CD4-positive, alpha-beta memory T cell (primary cell): ENCODE data around the gene IL19. TPM values are rescaled to one million over a fixed set of nuclear protein-coding genes. Genes with fewer than 3 reads are reported as not detected.
A peak's percentile ranks its signal among the peaks of the same experiment; 100 is the strongest.

Source experiments
- CTCF ChIA-PET: fragments of 350-600 bp; sonication (Branson Sonifier 250); formaldehyde crosslinking; loops from one replicate; lab custom pipeline; 2021; ENCODE audit warnings: inconsistent platforms; ENCODE audit not compliant: partially characterized antibody; lab: Charles Lee
- POLR2A ChIA-PET: fragments of 350-600 bp; sonication (Branson Sonifier 250); formaldehyde crosslinking; loops from one replicate; lab custom pipeline; 2021; ENCODE audit not compliant: partially characterized antibody; lab: Charles Lee
- DNase-seq, 5 donors: peaks; one replicate each; pipeline versions ENCODE4 v3.0.0 to v3.0.0-alpha.2; 2020 to 2022; ENCODE audit warnings: mixed read lengths in 1 of 5
- H3K27ac ChIP-seq: one replicate; pipeline ENCODE4 v1.7.0; 2013; ENCODE audit warnings: low read depth, low read length
- H3K27me3 ChIP-seq: 2 replicates; pipeline ENCODE4 v1.7.0; 2013; ENCODE audit warnings: mild to moderate bottlenecking, low read length, moderate library complexity; ENCODE audit not compliant: insufficient read depth
- H3K36me3 ChIP-seq: 2 replicates; pipeline ENCODE4 v1.7.0; 2013; ENCODE audit warnings: mild to moderate bottlenecking, low read length, moderate library complexity; ENCODE audit not compliant: insufficient read depth
- H3K4me1 ChIP-seq: 2 replicates; pipeline ENCODE4 v1.7.0; 2013; ENCODE audit warnings: mild to moderate bottlenecking, low read length, moderate library complexity; ENCODE audit not compliant: insufficient read depth
- H3K4me3 ChIP-seq, 2 donors: one replicate each; pipeline ENCODE4 v1.7.0; 2013; ENCODE audit warnings: low read length in 2 of 2, mild to moderate bottlenecking in 1 of 2
- H3K9me3 ChIP-seq, 2 donors: one replicate each; pipeline ENCODE4 v1.7.0; 2013; ENCODE audit warnings: low read length in 2 of 2, control low read depth in 1 of 2; ENCODE audit not compliant: control insufficient read depth in 1 of 2
- H3K27ac Mint-ChIP-seq, 7 donors: one replicate each; pipeline ENCODE4 v1.8.0; 2020 to 2021; ENCODE audit warnings: mixed read lengths in 7 of 7, mild to moderate bottlenecking in 6 of 7, inconsistent platforms in 3 of 7, moderate library complexity in 3 of 7
- H3K27me3 Mint-ChIP-seq, 2 donors: one replicate each; pipeline ENCODE4 v1.8.0; 2020 to 2021; ENCODE audit warnings: mixed read lengths in 2 of 2
- H3K36me3 Mint-ChIP-seq, 2 donors: one replicate each; pipeline ENCODE4 v1.8.0; 2020 to 2021; ENCODE audit warnings: mixed read lengths in 2 of 2, inconsistent platforms in 1 of 2, mild to moderate bottlenecking in 1 of 2
- H3K4me1 Mint-ChIP-seq, 4 donors: one replicate each; pipeline ENCODE4 v1.8.0; 2020 to 2021; ENCODE audit warnings: mixed read lengths in 4 of 4, mild to moderate bottlenecking in 1 of 4
- H3K4me3 Mint-ChIP-seq, 8 donors: one replicate each; pipeline ENCODE4 v1.8.0; 2020 to 2021; ENCODE audit warnings: mixed read lengths in 8 of 8, mild to moderate bottlenecking in 7 of 8, moderate library complexity in 6 of 8, inconsistent platforms in 3 of 8
- H3K9me3 Mint-ChIP-seq, 8 donors: one replicate each; pipeline ENCODE4 v1.8.0; 2020 to 2021; ENCODE audit warnings: mixed read lengths in 8 of 8, mild to moderate bottlenecking in 5 of 8, inconsistent platforms in 3 of 8, moderate library complexity in 1 of 8
- intact Hi-C: fragments of 100-400 bp; cut with micrococcal nuclease; formaldehyde crosslinking; loops from one replicate; pipeline ENCODE4 v1.15.1; 2023
- polyA plus RNA-seq, 2 donors: library from polyadenylated mRNA; unstranded; fragments of 300-500 nt; fragmentation: Illumina TruSeq; gene quantifications; one replicate each; pipeline ENCODE4 v1.2.3, GENCODE V29; 2021
- total RNA-seq, 2 experiments: library from RNA; stranded (reverse); gene quantifications; one replicate each; pipeline ENCODE4 v1.2.3, GENCODE V29; 2021

The IL19 gene
- total and polyA plus RNA-seq, 4 experiments from 2014 or later: not detected

- Histone ChIP-seq H3K36me3 (no peaks in the 10 kb centered on the region), H3K27ac (no peak overlapping the region), H3K9me3 (no peaks in the 10 kb centered on the region), H3K4me3 (no peak overlapping the region), H3K4me1 (no peaks in the 10 kb centered on the region), H3K27me3 (no peaks in the 10 kb centered on the region)
- POLR2A ChIA-PET: interaction anchor here (1.0 to 2.2 kb wide), 4 partner anchors 9 to 29 kb away, joined by 3 to 7 read pairs (median 4); no protein-coding TSS in a partner anchor
- Mint-ChIP-seq H3K27me3 (peaks cover 4 to 10% of the 10 kb centered on the region in 2 donors), H3K27ac (peak overlapping the region in 1 of 7 donors; percentile 13), H3K36me3 (peaks cover 0 to 9% of the 10 kb centered on the region in 2 donors), H3K9me3 (peaks cover 0 to 10% (median 6%) of the 10 kb centered on the region in 8 donors), H3K4me1 (peaks cover 2 to 5% (median 3%) of the 10 kb centered on the region in 4 donors), H3K4me3 (no peak overlapping the region)
- CTCF ChIA-PET: interaction anchor here (0.8 to 3.9 kb wide), 7 partner anchors 11 to 98 kb away, joined by 3 to 15 read pairs (median 10); partner anchors contain the start of gene IL20
- intact Hi-C loops: no loop called here
- no peak for DNase-seq
These were observed 113.3 kb downstream of the IL19 start for GRCh38 chr1:206883876-206884275.

GRCh38 chr1:206885341-206886060 lies 114.9 kb downstream of the IL19 start:
- Mint-ChIP-seq H3K4me3 (no peak overlapping the region), H3K9me3 (no peaks in the 10 kb centered on the region), H3K27me3 (peaks cover 5 to 10% of the 10 kb centered on the region in 2 donors), H3K4me1 (peaks cover 6 to 19% (median 11%) of the 10 kb centered on the region in 4 donors), H3K27ac (no peak overlapping the region), H3K36me3 (no peaks in the 10 kb centered on the region)
- Histone ChIP-seq H3K4me3 (no peak overlapping the region), H3K36me3 (no peaks in the 10 kb centered on the region), H3K27ac (no peak overlapping the region), H3K27me3 (no peaks in the 10 kb centered on the region), H3K4me1 (peaks cover 5% of the 10 kb centered on the region), H3K9me3 (no peaks in the 10 kb centered on the region)
- intact Hi-C loops: no loop called here
- POLR2A ChIA-PET: interaction anchor here (2.2 kb wide), 1 partner anchor 15 kb away, joined by 7 read pairs; no protein-coding TSS in a partner anchor
- no peak for DNase-seq
- CTCF ChIA-PET: interaction anchor here (0.6 to 3.9 kb wide), 5 partner anchors 12 to 48 kb away, joined by 3 to 14 read pairs (median 11); partner anchors contain the start of gene IL20

GRCh38 chr1:206886831-206887230 lies 116.3 kb downstream of the IL19 start:
- ChIA-PET POLR2A (interaction anchor here (1.2 kb wide), 1 partner anchor 20 kb away, joined by 3 read pairs; no protein-coding TSS in a partner anchor), CTCF (interaction anchor here (0.9 to 3.3 kb wide), 4 partner anchors 15 to 172 kb away, joined by 3 to 11 read pairs (median 4); partner anchors contain the start of gene IL20)
- H3K27ac ChIP-seq: no peak overlapping the region
- Mint-ChIP-seq H3K4me3 (no peak overlapping the region), H3K4me1 (peaks cover 13 to 33% (median 20%) of the 10 kb centered on the region in 4 donors), H3K9me3 (no peaks in the 10 kb centered on the region), H3K27ac (peak overlapping the region in 1 of 7 donors; percentile 33), H3K36me3 (no peaks in the 10 kb centered on the region), H3K27me3 (peaks cover 5 to 6% of the 10 kb centered on the region in 2 donors)
- H3K36me3 ChIP-seq: no peaks in the 10 kb centered on the region
- H3K4me1 ChIP-seq: peaks cover 16% of the 10 kb centered on the region
- intact Hi-C loops: no loop called here
- H3K4me3 ChIP-seq: no peak overlapping the region
- H3K9me3 ChIP-seq: no peaks in the 10 kb centered on the region
- no peak for DNase-seq
- no peaks in the 10 kb centered on the region for H3K27me3 ChIP-seq

GRCh38 chr1:206887701-206888100 lies 117.1 kb downstream of the IL19 start:
- Histone ChIP-seq H3K27ac (no peak overlapping the region), H3K27me3 (no peaks in the 10 kb centered on the region), H3K36me3 (no peaks in the 10 kb centered on the region), H3K4me3 (no peak overlapping the region), H3K4me1 (peaks cover 16% of the 10 kb centered on the region), H3K9me3 (no peaks in the 10 kb centered on the region)
- Mint-ChIP-seq H3K4me3 (no peak overlapping the region), H3K27ac (no peak overlapping the region), H3K27me3 (peaks cover 5% of the 10 kb centered on the region in 2 donors), H3K36me3 (no peaks in the 10 kb centered on the region), H3K4me1 (peaks cover 13 to 35% (median 21%) of the 10 kb centered on the region in 4 donors), H3K9me3 (no peaks in the 10 kb centered on the region)
- intact Hi-C loops: no loop called here
- no peak for DNase-seq
- POLR2A ChIA-PET: interaction anchor here (1.0 to 1.2 kb wide), 2 partner anchors 19 to 31 kb away, joined by 3 read pairs; no protein-coding TSS in a partner anchor
- CTCF ChIA-PET: interaction anchor here (0.6 to 3.3 kb wide), 5 partner anchors 23 to 79 kb away, joined by 3 to 11 read pairs (median 4); partner anchors contain the start of gene IL20

- ChIA-PET CTCF (interaction anchor here (1.0 to 2.4 kb wide), 4 partner anchors 9 to 92 kb away, joined by 3 to 8 read pairs (median 4); no protein-coding TSS in a partner anchor), POLR2A (interaction anchor here (0.9 to 1.2 kb wide), 3 partner anchors 19 to 35 kb away, joined by 3 to 4 read pairs (median 3); no protein-coding TSS in a partner anchor)
- intact Hi-C loops: no loop called here
- no peak overlapping the region for H3K4me3 ChIP-seq
- no peaks in the 10 kb centered on the region for H3K27me3 ChIP-seq
- H3K9me3 Mint-ChIP-seq: peaks cover 0 to under 1% (median 0%) of the 10 kb centered on the region in 8 donors
- no peaks in the 10 kb centered on the region for H3K36me3 ChIP-seq
- peak in 3 of 5 donors; percentile 20 to 32 (median 30) for DNase-seq
- peaks cover 0 to 8% of the 10 kb centered on the region in 2 donors for H3K36me3 Mint-ChIP-seq
- H3K9me3 ChIP-seq: no peaks in the 10 kb centered on the region
- H3K4me3 Mint-ChIP-seq: peak overlapping the region in 6 of 8 donors; percentile 22 to 77 (median 69)
- peak overlapping the region in 6 of 7 donors; percentile 11 to 85 (median 52) for H3K27ac Mint-ChIP-seq
- peaks cover 16% of the 10 kb centered on the region for H3K4me1 ChIP-seq
- H3K27me3 Mint-ChIP-seq: peaks cover 5 to 6% of the 10 kb centered on the region in 2 donors
- no peak overlapping the region for H3K27ac ChIP-seq
- H3K4me1 Mint-ChIP-seq: peaks cover 13 to 35% (median 22%) of the 10 kb centered on the region in 4 donors
These were observed 119.8 kb downstream of the IL19 start for GRCh38 chr1:206890125-206891060.

- peaks cover 13 to 35% (median 22%) of the 10 kb centered on the region in 4 donors for H3K4me1 Mint-ChIP-seq
- no peak overlapping the region for H3K27ac ChIP-seq
- POLR2A ChIA-PET: interaction anchor here (0.6 to 1.0 kb wide), 3 partner anchors 14 to 63 kb away, joined by 3 to 4 read pairs (median 3); no protein-coding TSS in a partner anchor
- H3K4me1 ChIP-seq: peaks cover 16% of the 10 kb centered on the region
- H3K27me3 ChIP-seq: no peaks in the 10 kb centered on the region
- intact Hi-C loops: no loop called here
- H3K4me3 ChIP-seq: no peak overlapping the region
- no peak for DNase-seq
- CTCF ChIA-PET: interaction anchor here (1.5 to 2.4 kb wide), 2 partner anchors 20 to 43 kb away, joined by 3 to 8 read pairs; no protein-coding TSS in a partner anchor
- peaks cover 0 to 2% (median 0%) of the 10 kb centered on the region in 8 donors for H3K9me3 Mint-ChIP-seq
- no peaks in the 10 kb centered on the region for H3K36me3 ChIP-seq
- H3K27ac Mint-ChIP-seq: peak overlapping the region in 1 of 7 donors; percentile 11
- H3K4me3 Mint-ChIP-seq: peak overlapping the region in 2 of 8 donors; percentile 73 to 77
- H3K9me3 ChIP-seq: no peaks in the 10 kb centered on the region
- H3K27me3 Mint-ChIP-seq: peaks cover 2 to 6% of the 10 kb centered on the region in 2 donors
- peaks cover 0 to 10% of the 10 kb centered on the region in 2 donors for H3K36me3 Mint-ChIP-seq
These were observed 120.8 kb downstream of the IL19 start for GRCh38 chr1:206891412-206891811.
